MM.1S (cell line): Measurements from ENCODE around the gene KRTAP29-1.

ENCODE experiments used
- DNase-seq: peaks from one replicate; pipeline ENCODE4 v3.0.0-alpha.2; 2015
- H2AFZ ChIP-seq: fragments of 300-600 bp; sonication (generic); 2 replicates; pipeline ENCODE4 v1.6.0; 2016; ENCODE audit warnings: antibody characterized with exemption, low read length
- H3F3A ChIP-seq: fragments of 300-600 bp; sonication (generic); 2 replicates; pipeline ENCODE4 v1.6.1; 2016; ENCODE audit warnings: mild to moderate bottlenecking, antibody characterized with exemption, low read length, moderate library complexity, mixed read lengths; ENCODE audit not compliant: insufficient read depth
- H3K27ac ChIP-seq: fragments of 300-600 bp; sonication (generic); 2 replicates; pipeline ENCODE4 v1.5.1; 2016; ENCODE audit warnings: mild to moderate bottlenecking, low read length
- H3K27me3 ChIP-seq: fragments of 300-600 bp; sonication (generic); replicated peaks from 2 replicates; pipeline ENCODE4 v1.6.0; 2016; ENCODE audit warnings: low read length; ENCODE audit not compliant: insufficient read depth
- H3K36me3 ChIP-seq: fragments of 300-600 bp; sonication (generic); replicated peaks from 2 replicates; pipeline ENCODE4 v1.6.1; 2016; ENCODE audit warnings: mild to moderate bottlenecking, low read length, mixed read lengths; ENCODE audit not compliant: insufficient read depth
- H3K4me1 ChIP-seq: fragments of 300-600 bp; sonication (generic); 2 replicates; pipeline ENCODE4 v1.6.1; 2016; ENCODE audit warnings: low read length, mixed read lengths
- H3K4me2 ChIP-seq: fragments of 300-600 bp; sonication (generic); 2 replicates; pipeline ENCODE4 v1.6.0; 2016; ENCODE audit warnings: low read depth, low read length
- H3K4me3 ChIP-seq: fragments of 300-600 bp; sonication (generic); 2 replicates; pipeline ENCODE4 v1.5.1; 2016; ENCODE audit warnings: low read length, mixed read lengths
- H3K79me2 ChIP-seq: fragments of 300-600 bp; sonication (generic); 2 replicates; pipeline ENCODE4 v1.6.1; 2016; ENCODE audit warnings: mixed run types, low read length, mixed read lengths
- H3K9ac ChIP-seq: fragments of 300-600 bp; sonication (generic); 2 replicates; pipeline ENCODE4 v1.6.1; 2016; ENCODE audit warnings: low read length, mixed read lengths
- H3K9me2 ChIP-seq: fragments of 300-600 bp; sonication (generic); replicated peaks from 2 replicates; pipeline ENCODE4 v1.6.1; 2016; ENCODE audit warnings: mild to moderate bottlenecking, low read length, mixed read lengths; ENCODE audit not compliant: insufficient read depth
- H3K9me3 ChIP-seq: fragments of 300-600 bp; sonication (generic); replicated peaks from 2 replicates; pipeline ENCODE4 v1.6.1; 2016; ENCODE audit warnings: mild to moderate bottlenecking, low read length, mixed read lengths; ENCODE audit not compliant: insufficient read depth
- H4K20me1 ChIP-seq: fragments of 300-600 bp; sonication (generic); 2 replicates; pipeline ENCODE4 v1.6.1; 2016; ENCODE audit warnings: mild to moderate bottlenecking, low read length, moderate library complexity, mixed read lengths; ENCODE audit not compliant: insufficient read depth
- EZH2 ChIP-seq: fragments of 300-600 bp; sonication (generic); optimal IDR thresholded peaks from 2 replicates; pipeline ENCODE3; 2017; ENCODE audit warnings: low read depth, mild to moderate bottlenecking, antibody characterized with exemption, low read length, mixed read lengths
- EZH2phosphoT487 ChIP-seq: fragments of 300-600 bp; sonication (generic); IDR thresholded peaks from 2 replicates; pipeline ENCODE4 v1.6.1; 2018; ENCODE audit warnings: antibody characterized with exemption, low read length
- TF ChIP-seq, protein P1 (sequence below): fragments of 300-600 bp; sonication (generic); IDR thresholded peaks from 2 replicates; pipeline ENCODE4 v1.5.1; 2016; ENCODE audit warnings: antibody characterized with exemption, low read length, mixed read lengths

KRTAP29-1 gene

DNA sequence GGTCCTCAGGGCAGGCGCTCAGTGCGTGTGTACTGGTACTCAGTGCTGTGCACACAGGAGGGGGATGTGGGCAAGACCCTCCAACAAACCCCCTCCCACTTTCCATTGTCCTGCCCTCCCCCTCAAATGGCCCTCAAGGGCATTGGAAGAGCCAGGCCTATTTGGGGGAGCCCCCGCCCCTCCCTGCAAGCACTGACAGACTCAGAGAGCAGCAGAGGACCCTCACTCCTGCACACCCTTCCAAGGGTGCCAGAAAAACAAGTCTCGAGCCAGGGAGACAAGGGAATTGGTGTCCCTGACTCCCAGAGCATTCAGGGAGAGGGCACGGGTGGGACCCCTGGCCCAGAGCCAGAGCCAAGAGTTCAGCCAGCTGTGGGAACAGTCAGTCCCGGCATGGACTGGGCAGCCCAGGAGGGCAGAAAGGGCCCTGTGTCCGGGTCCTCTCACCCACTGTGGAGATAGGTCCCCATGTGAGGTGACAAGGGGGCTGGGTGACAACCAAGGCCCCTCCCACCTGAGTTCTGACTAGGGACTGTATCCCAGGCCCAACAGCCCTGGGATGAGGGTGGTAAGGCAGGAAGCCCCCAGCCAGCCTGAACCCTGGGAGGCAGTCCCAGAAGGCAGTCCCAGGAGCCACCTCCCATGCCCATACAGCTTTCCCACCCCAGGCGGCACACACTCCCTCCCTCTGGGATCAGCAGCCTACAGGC, 24.9 kb upstream of the KRTAP29-1 start:
- Histone ChIP-seq H4K20me1 (no peaks in the 10 kb centered on the region), H3K4me3 (no peak overlapping the region), H3K9me3 (no peaks in the 10 kb centered on the region), H3K9ac (no peak overlapping the region), H3K4me2 (no peak overlapping the region), H3K79me2 (no peaks in the 10 kb centered on the region), H2AFZ (no peak overlapping the region), H3K4me1 (no peaks in the 10 kb centered on the region), H3F3A (no peaks in the 10 kb centered on the region), H3K27me3 (no peaks in the 10 kb centered on the region), H3K9me2 (no peaks in the 10 kb centered on the region), H3K36me3 (no peaks in the 10 kb centered on the region), H3K27ac (no peak overlapping the region)
- DNase-seq: no peak
- TF ChIP-seq EZH2phosphoT487 (no peak), EZH2 (no peak)
- TF ChIP-seq, protein P1, sequence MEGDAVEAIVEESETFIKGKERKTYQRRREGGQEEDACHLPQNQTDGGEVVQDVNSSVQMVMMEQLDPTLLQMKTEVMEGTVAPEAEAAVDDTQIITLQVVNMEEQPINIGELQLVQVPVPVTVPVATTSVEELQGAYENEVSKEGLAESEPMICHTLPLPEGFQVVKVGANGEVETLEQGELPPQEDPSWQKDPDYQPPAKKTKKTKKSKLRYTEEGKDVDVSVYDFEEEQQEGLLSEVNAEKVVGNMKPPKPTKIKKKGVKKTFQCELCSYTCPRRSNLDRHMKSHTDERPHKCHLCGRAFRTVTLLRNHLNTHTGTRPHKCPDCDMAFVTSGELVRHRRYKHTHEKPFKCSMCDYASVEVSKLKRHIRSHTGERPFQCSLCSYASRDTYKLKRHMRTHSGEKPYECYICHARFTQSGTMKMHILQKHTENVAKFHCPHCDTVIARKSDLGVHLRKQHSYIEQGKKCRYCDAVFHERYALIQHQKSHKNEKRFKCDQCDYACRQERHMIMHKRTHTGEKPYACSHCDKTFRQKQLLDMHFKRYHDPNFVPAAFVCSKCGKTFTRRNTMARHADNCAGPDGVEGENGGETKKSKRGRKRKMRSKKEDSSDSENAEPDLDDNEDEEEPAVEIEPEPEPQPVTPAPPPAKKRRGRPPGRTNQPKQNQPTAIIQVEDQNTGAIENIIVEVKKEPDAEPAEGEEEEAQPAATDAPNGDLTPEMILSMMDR: no peak

DNA sequence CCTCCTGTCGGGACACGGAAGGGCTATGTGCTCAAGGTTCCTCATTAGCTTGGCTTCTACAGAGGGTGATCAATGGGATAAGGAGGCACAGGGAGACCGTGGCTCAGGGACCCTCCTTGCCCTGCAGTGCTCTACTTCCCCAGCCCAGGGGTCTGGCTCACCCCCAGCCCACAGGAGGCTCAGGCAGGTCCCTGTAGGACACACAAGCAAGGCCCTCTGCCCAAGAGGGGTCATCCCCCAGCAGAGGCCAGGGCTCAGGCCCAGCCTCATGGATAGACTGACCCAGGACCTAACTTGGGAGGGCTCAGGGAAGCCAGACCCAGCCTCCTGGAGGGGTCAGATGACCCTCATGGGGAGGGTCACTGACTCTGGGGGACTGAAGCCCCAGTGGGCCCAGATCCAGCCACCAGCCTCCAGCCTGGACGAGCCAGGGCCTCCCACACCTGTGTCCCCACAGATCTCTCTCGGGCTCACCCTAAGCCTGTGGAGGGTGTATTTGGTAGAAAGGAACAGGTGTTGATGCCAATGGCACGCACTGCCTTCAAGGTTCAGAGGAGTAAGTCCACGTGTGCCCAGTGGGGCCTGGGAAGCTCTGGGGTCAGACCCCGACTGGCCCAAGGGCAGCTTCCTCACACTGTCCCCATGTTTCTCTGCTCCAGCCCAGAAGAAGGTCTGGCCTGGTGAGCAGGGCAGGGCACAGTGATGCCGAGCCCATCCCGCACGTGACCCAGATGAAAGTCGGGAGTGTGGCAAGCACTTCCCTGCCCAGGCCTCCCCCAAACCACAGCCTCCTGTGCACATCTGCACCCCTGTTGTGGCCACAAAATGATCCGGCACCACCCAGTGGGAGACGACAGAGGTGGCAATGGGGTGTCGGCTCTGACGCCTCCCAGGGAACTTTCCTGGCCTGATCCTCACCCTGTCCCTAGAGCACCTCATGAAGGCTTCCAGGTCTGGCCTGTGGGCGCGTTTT, 23.8 kb upstream of the KRTAP29-1 start:
- no peak for DNase-seq
- no peaks in the 10 kb centered on the region for H3K36me3 ChIP-seq
- H3F3A ChIP-seq: no peaks in the 10 kb centered on the region
- no peaks in the 10 kb centered on the region for H3K9me3 ChIP-seq
- no peak for TF ChIP-seq EZH2phosphoT487
- no peak for TF ChIP-seq EZH2
- TF ChIP-seq, protein P1: no peak
- no peaks in the 10 kb centered on the region for H4K20me1 ChIP-seq
- no peaks in the 10 kb centered on the region for H3K27me3 ChIP-seq
- no peak overlapping the region for H3K27ac ChIP-seq
- H3K4me1 ChIP-seq: no peaks in the 10 kb centered on the region
- no peaks in the 10 kb centered on the region for H3K9me2 ChIP-seq
- H3K79me2 ChIP-seq: no peaks in the 10 kb centered on the region
- H3K9ac ChIP-seq: no peak overlapping the region
- no peak overlapping the region for H3K4me2 ChIP-seq
- no peak overlapping the region for H3K4me3 ChIP-seq
- H2AFZ ChIP-seq: no peak overlapping the region

DNA sequence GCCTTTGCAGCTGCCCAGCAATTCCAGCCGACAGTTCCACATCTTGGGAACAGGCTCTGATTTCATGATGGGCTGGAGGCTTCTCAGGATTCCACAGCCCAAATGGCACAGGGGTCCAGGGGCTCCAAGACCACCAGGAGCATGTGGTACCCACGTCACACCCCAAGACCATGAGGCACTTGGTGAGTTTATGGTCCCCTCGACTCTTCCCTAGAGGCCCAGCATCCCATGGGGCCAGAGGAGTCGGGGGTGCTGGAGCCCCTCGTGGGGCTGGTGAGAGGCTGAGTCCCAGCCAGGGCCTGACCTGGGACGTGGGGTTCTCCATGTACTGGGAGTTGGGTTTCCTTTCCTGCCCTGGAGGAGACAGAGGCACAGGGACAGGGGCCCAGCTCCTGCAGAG, 23.0 kb upstream of the KRTAP29-1 start:
- Histone ChIP-seq H3F3A (no peaks in the 10 kb centered on the region), H3K4me2 (no peak overlapping the region), H3K9me2 (no peaks in the 10 kb centered on the region), H2AFZ (no peak overlapping the region), H3K9me3 (no peaks in the 10 kb centered on the region), H3K4me1 (no peaks in the 10 kb centered on the region), H3K9ac (no peak overlapping the region), H3K27ac (no peak overlapping the region), H3K27me3 (no peaks in the 10 kb centered on the region), H4K20me1 (no peaks in the 10 kb centered on the region), H3K79me2 (no peaks in the 10 kb centered on the region), H3K36me3 (no peaks in the 10 kb centered on the region), H3K4me3 (no peak overlapping the region)
- DNase-seq: no peak
- TF ChIP-seq, protein P1: no peak
- TF ChIP-seq EZH2 (no peak), EZH2phosphoT487 (no peak)
